Esophagus squamous epithelium (tissue), 4 donors: ENCODE data around the gene DAB2IP.

Experiments used
- CTCF ChIP-seq, 6 experiments: fragments of 450-650 bp in 4 of 6; fragments of 200-600 bp in 2 of 6; sonication (generic) in 2 of 6; IDR thresholded peaks; one replicate each; pipeline ENCODE4 v1.5.1; 2016 to 2019; ENCODE audit warnings: antibody characterized with exemption in 6 of 6, mild to moderate bottlenecking in 4 of 6, moderate library complexity in 4 of 6
- POLR2A ChIP-seq, 4 donors: fragments of 450-650 bp; IDR thresholded peaks; one replicate each; pipeline ENCODE4 v1.6.1; 2017; ENCODE audit warnings: antibody characterized with exemption in 4 of 4, mild to moderate bottlenecking in 4 of 4, moderate library complexity in 3 of 4

DNA sequence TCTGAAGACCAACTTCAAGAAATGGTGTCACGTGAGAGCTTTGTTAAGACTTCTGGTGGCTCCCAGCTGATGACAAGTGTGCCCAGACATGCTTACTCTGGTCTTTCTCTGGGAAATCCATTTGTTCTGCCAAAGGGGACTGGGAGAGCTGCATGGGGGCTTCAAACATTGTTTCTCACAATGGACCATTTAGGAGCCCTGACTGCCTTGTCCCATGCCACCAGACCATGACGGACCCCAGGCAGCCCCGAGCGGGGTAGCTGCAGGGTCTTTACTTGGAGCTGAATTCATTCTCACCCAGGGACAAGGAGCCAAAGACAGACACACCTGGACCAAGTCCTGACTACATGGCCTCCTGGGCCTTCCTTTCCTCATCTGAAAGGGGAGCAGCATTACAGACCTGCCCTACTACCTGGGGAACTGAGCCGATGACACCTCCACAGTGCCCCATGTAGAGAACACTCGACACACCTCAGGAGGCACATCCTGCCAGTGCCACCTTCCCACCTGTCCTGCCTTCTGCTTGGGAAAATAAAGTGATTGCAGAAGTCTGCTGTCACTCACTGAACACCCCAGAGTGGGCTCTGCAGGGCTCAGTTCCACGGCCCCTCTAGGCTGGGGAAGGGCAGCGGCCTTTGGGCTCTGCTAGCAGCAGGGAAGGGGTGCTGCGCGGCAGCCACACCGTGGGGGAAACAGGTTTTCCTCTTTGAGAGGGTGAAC lies 169.0 kb downstream of the DAB2IP start:
- TF ChIP-seq POLR2A (IDR thresholded peaks at IDR 0.05) (no peak), CTCF (IDR thresholded peaks at IDR 0.05) (no peak)
